HepG2 (cell line): ENCODE data around the gene TP53BP2. TPM values are rescaled to one million over a fixed set of nuclear protein-coding genes. Genes with fewer than 3 reads are reported as not detected.

Source experiments
- ATAC-seq: fragments of 200-7000 bp; cut with Tn5 transposase; 3 replicates; pipeline ENCODE4 v1.9.1; 2020; ENCODE audit warnings: mild to moderate bottlenecking, moderate library complexity
- BruUV-seq: library from RNA; stranded (reverse); fragments of 400-500 nt; replicated peaks from 2 replicates; lab custom pipeline; 2021; lab: Mats Ljungman, UMichigan
- CTCF ChIA-PET: fragments of 300-600 bp; formaldehyde crosslinking; extraction: SDS; loops from one replicate; lab custom pipeline; 2021; ENCODE audit warnings: low total read pairs, inconsistent platforms, low intra/inter-chr PET ratio; lab: Yijun Ruan, JAX
- POLR2A ChIA-PET: fragments of 350-600 bp; sonication (Branson Sonifier 250); formaldehyde crosslinking; loops from one replicate; lab custom pipeline; 2020; ENCODE audit warnings: antibody characterized with exemption, inconsistent platforms; lab: Yijun Ruan, JAX
- DNase-seq: peaks from one replicate; pipeline ENCODE4 v3.0.0-alpha.2; 2015; ENCODE audit warnings: low spot score
- FAIRE-seq: peaks from 3 replicates; lab custom pipeline; 2011; peaks lifted over from hg19 to GRCh38; lab: Jason Lieb, UNC
- H2AFZ ChIP-seq: one replicate; pipeline ENCODE4 v1.6.1; 2011; ENCODE audit warnings: low read length, inconsistent platforms
- H3K27ac ChIP-seq: fragments of 300-600 bp; 3 replicates; pipeline ENCODE4 v1.8.0; 2011; ENCODE audit warnings: mixed run types, mild to moderate bottlenecking, mixed read lengths, low read length, inconsistent platforms; ENCODE audit not compliant: insufficient read depth; ENCODE audit errors: extremely low read length
- H3K27me3 ChIP-seq, 2 experiments: fragments of 200-600 bp in 1 of 2; 2 replicates in 1 of 2; 3 replicates in 1 of 2; pipeline versions ENCODE4 v1.6.0 to v1.8.0; 2011; ENCODE audit warnings: low read length in 2 of 2, mild to moderate bottlenecking in 2 of 2, moderate library complexity in 2 of 2, inconsistent platforms in 1 of 2; ENCODE audit not compliant: insufficient read depth in 2 of 2, control insufficient read depth in 1 of 2
- H3K36me3 ChIP-seq, 2 experiments: fragments of 200-600 bp in 1 of 2; replicated peaks in 1 of 2; 2 replicates in 1 of 2; 3 replicates in 1 of 2; pipeline versions ENCODE4 v1.5.1 to v1.8.0; 2011; ENCODE audit warnings: low read length in 2 of 2, inconsistent platforms in 1 of 2; ENCODE audit not compliant: insufficient read depth in 2 of 2, control insufficient read depth in 1 of 2
- H3K4me1 ChIP-seq: 2 replicates; pipeline ENCODE4 v1.5.1; 2012; ENCODE audit warnings: low read length, inconsistent platforms; ENCODE audit not compliant: insufficient read depth
- H3K4me2 ChIP-seq: 2 replicates; pipeline ENCODE4 v1.6.0; 2011; ENCODE audit warnings: low read depth, low read length, inconsistent platforms
- H3K4me3 ChIP-seq, 3 experiments: fragments of 200-600 bp in 1 of 3; sonication (generic), shearing (Covaris generic) in 1 of 3; replicated peaks in 1 of 3; 2 replicates each; pipeline ENCODE4 v1.5.1; 2011 to 2016; ENCODE audit warnings: low read length in 3 of 3, inconsistent platforms in 2 of 3, low read depth in 2 of 3, mild to moderate bottlenecking in 2 of 3, control low read depth in 1 of 3, mixed read lengths in 1 of 3; ENCODE audit not compliant: insufficient read depth in 1 of 3
- H3K79me2 ChIP-seq: one replicate; pipeline ENCODE4 v1.6.1; 2011; ENCODE audit warnings: low read length, inconsistent platforms; ENCODE audit not compliant: insufficient read depth
- H3K9ac ChIP-seq: 2 replicates; pipeline ENCODE4 v1.6.0; 2011; ENCODE audit warnings: mild to moderate bottlenecking, low read depth, low read length, inconsistent platforms; ENCODE audit not compliant: insufficient read depth
- H3K9me3 ChIP-seq: 2 replicates; pipeline ENCODE4 v1.5.1; 2012; ENCODE audit warnings: mild to moderate bottlenecking, low read length
- H4K20me1 ChIP-seq: 2 replicates; pipeline ENCODE4 v1.6.0; 2011; ENCODE audit warnings: inconsistent platforms, mild to moderate bottlenecking, low read length, moderate library complexity; ENCODE audit not compliant: insufficient read depth
- BRCA1 ChIP-seq: sonication (generic); formaldehyde crosslinking; IDR thresholded peaks from 2 replicates; pipeline ENCODE4 v1.4.0; 2020; ENCODE audit warnings: missing genetic modification reagents
- ESRRA ChIP-seq: sonication (generic); formaldehyde crosslinking; IDR thresholded peaks from 2 replicates; pipeline ENCODE4 v1.5.1; 2020; ENCODE audit warnings: mild to moderate bottlenecking, low read depth, missing genetic modification reagents
- MED1 ChIP-seq: sonication (generic); formaldehyde crosslinking; IDR thresholded peaks from 2 replicates; pipeline ENCODE4 v1.4.0; 2020; ENCODE audit warnings: missing genetic modification reagents
- MXD3 ChIP-seq: IDR thresholded peaks from 2 replicates; pipeline ENCODE4 v1.6.1; 2016; ENCODE audit warnings: mild to moderate bottlenecking, missing biosample characterization, missing genetic modification reagents
- NFATC3 ChIP-seq: sonication (generic); formaldehyde crosslinking; IDR thresholded peaks from 2 replicates; pipeline ENCODE4 v1.5.1; 2020; ENCODE audit warnings: mild to moderate bottlenecking, missing genetic modification reagents
- NFIC ChIP-seq: IDR thresholded peaks from 2 replicates; pipeline ENCODE4 v1.6.1; 2012; ENCODE audit warnings: mild to moderate bottlenecking, low read length, inconsistent platforms
- POLR2G ChIP-seq: fragments of 200-400 bp; formaldehyde crosslinking; IDR thresholded peaks from 2 replicates; pipeline ENCODE4 v1.6.1; 2018; ENCODE audit warnings: mild to moderate bottlenecking, low read depth, low read length, moderate library complexity
- RARA ChIP-seq: IDR thresholded peaks from 2 replicates; pipeline ENCODE4 v1.6.1; 2016; ENCODE audit warnings: missing genetic modification reagents, missing compliant biosample characterization
- TCF7L2 ChIP-seq: IDR thresholded peaks from 2 replicates; pipeline ENCODE4 v1.6.1; 2011; ENCODE audit warnings: mild to moderate bottlenecking, low read depth, low read length, moderate library complexity
- ZNF136 ChIP-seq: sonication (generic); formaldehyde crosslinking; IDR thresholded peaks from 2 replicates; pipeline ENCODE4 v1.8.1; 2022; ENCODE audit warnings: low read depth, mild to moderate bottlenecking, moderate library complexity, missing genetic modification reagents
- ZSCAN9 ChIP-seq: IDR thresholded peaks from 2 replicates; pipeline ENCODE4 v1.6.1; 2016; ENCODE audit warnings: borderline replicate concordance
- WGBS: methylation state at CpG from one replicate; pipeline ENCODE4 v1.1.6; 2017; ENCODE audit warnings: low lambda C conversion rate; 5-methylcytosine and 5-hydroxymethylcytosine counted together
- in situ Hi-C: cut with HindIII; loops from 2 replicates; pipeline ENCODE4 v1.10.0; 2017; ENCODE audit warnings: low pct_unique_long_range_greater_than_20kb; ENCODE audit not compliant: extremely low pct_ligation_motif_present
- intact Hi-C: fragments of 100-400 bp; cut with micrococcal nuclease; formaldehyde crosslinking; loops from one replicate; pipeline ENCODE4 v1.10.0; 2022; ENCODE audit not compliant: unreplicated experiment
- polyA plus RNA-seq, 8 experiments: library from polyadenylated mRNA; depleted of rRNA in 3 of 8; stranded (reverse) in 7 of 8; unstranded in 1 of 8; fragments of >200 nt; fragmentation: Illumina TruSeq in 4 of 8; extraction: Trizol in 4 of 8; gene quantifications; 2 replicates each; pipeline versions ENCODE4 v1.2.1 to v1.2.3, GENCODE V29; 2011 to 2016; ENCODE audit warnings: low read depth in 4 of 8, missing spikeins in 1 of 8, mixed read lengths in 1 of 8; ENCODE audit not compliant: insufficient read depth in 1 of 8
- total RNA-seq, 5 experiments: library from RNA; depleted of rRNA; stranded (reverse); fragments of >200 nt; fragmentation: Illumina TruSeq; extraction: Trizol; gene quantifications; 2 replicates each; pipeline ENCODE4 v1.2.3, GENCODE V29; 2016; ENCODE audit warnings: low read depth in 1 of 5

The TP53BP2 gene
- total and polyA plus RNA-seq, 2 of the 13 experiments (the other 11 are each of a cell fraction or from before 2014, with no cell fraction given): 10.0 to 14.0 TPM

GRCh38 chr1:223775054-223775453 is 70.7 kb downstream of the TP53BP2 start:
- no peaks in the 10 kb centered on the region for H3K9me3 ChIP-seq
- ChIA-PET CTCF (no interaction called here), POLR2A (interaction anchor here (1.4 kb wide), 1 partner anchor 71 kb away, joined by 3 read pairs; no protein-coding TSS in a partner anchor)
- no peak overlapping the region for H3K27ac ChIP-seq
- H3K27me3 ChIP-seq: no peaks in the 10 kb centered on the region
- no peak overlapping the region for H2AFZ ChIP-seq
- intact Hi-C loops: no loop called here
- WGBS: 87% methylated on average over 4 of the region's 4 CpGs
- H3K4me2 ChIP-seq: no peak overlapping the region
- BruUV-seq: no TSS peak
- H4K20me1 ChIP-seq: no peaks in the 10 kb centered on the region
- H3K36me3 ChIP-seq: peaks cover 0 to 27% of the 10 kb centered on the region in 2 experiments; a peak in 4 of 5 replicates
- ATAC-seq (no peak), FAIRE-seq (no peak), DNase-seq (no peak)
- H3K79me2 ChIP-seq: no peaks in the 10 kb centered on the region
- H3K4me3 ChIP-seq: no peak overlapping the region
- in situ Hi-C loops: no loop called here
- H3K4me1 ChIP-seq: no peaks in the 10 kb centered on the region
- no peak overlapping the region for H3K9ac ChIP-seq
- no peak for TF ChIP-seq NFATC3
- no peak for TF ChIP-seq RARA
- no peak for TF ChIP-seq MED1 (CRISPR knock-in tag)
- no peak for TF ChIP-seq TCF7L2
- TF ChIP-seq BRCA1: no peak
- TF ChIP-seq ESRRA (CRISPR knock-in tag): no peak
- no peak for TF ChIP-seq NFIC
- no peak for TF ChIP-seq ZSCAN9 (CRISPR knock-in tag)
- TF ChIP-seq POLR2G: no peak
- no peak for TF ChIP-seq ZNF136 (CRISPR knock-in tag)
- TF ChIP-seq MXD3: no peak
